ENCODE data around the gene SH3BP1. TPM values are rescaled to one million over a fixed set of nuclear protein-coding genes. Genes with fewer than 3 reads are reported as not detected.

The SH3BP1 gene
- total and polyA plus RNA-seq, 2 of the 8 experiments (the other 6 are each of a cell fraction or from before 2014, with no cell fraction given): 23.9 to 40.3 TPM

DNA sequence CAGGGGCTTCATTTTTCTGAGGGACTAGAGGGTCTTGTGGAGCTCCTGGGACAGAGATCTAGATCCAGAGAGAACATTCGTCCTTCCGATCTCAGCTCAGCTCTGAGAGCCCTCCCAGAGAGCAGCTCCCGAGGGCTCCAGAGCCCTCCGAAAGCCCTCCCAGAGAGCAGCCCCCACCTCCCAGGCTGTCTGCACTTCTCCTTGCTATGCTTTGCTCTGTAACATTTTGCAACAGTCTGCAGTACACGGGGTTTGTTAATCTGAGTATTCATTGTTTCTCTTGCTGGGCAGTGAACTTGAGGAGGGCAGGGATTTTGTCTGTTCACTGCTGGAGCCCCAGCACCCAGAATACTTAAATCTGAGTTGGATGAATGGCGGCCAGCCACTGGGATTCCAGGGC, 28.3 kb upstream of the SH3BP1 start (continued):
- TF ChIP-seq HDAC6 (IDR thresholded peaks at IDR 0.05; ENCODE audit: low read depth, low read length): no peak
- TF ChIP-seq E2F6 (IDR thresholded peaks at IDR 0.05): no peak
- TF ChIP-seq ZNF274 (IDR thresholded peaks at IDR 0.05; ENCODE audit: borderline replicate concordance, extremely low read depth, low read length): no peak
- TF ChIP-seq CTBP2 (IDR thresholded peaks at IDR 0.05; ENCODE audit: borderline replicate concordance, insufficient read depth, insufficient read length, low read length): no peak
- no peak for TF ChIP-seq TEAD4 (IDR thresholded peaks at IDR 0.05; ENCODE audit: low read depth, low read length)

Data from H1 (cell line).